Esophagus muscularis mucosa (tissue), 4 donors: Measurements from ENCODE around the gene SFTPD. TPM values are rescaled to one million over a fixed set of nuclear protein-coding genes. Genes with fewer than 3 reads are reported as not detected.
"Not testable (repeated sequence)": the region's sequence is repeated elsewhere in the genome, so short reads cannot be mapped to it uniquely, and the experiment has no call there.

Source experiments
- DNase-seq: peaks from one replicate; pipeline ENCODE4 v3.0.0-alpha.2; 2017; ENCODE audit errors: extremely low spot score
- H3K27ac ChIP-seq, 4 donors: fragments of 200-600 bp; sonication (generic); replicated peaks in 1 of 4; 1 replicate in 3 of 4; 2 replicates in 1 of 4; pipeline ENCODE4 v1.5.1; 2016 to 2019; ENCODE audit warnings: mild to moderate bottlenecking in 1 of 4
- H3K27me3 ChIP-seq, 4 donors: fragments of 200-600 bp; sonication (generic); one replicate each; pipeline versions ENCODE4 v1.5.1 to v1.6.0; 2016 to 2019
- H3K36me3 ChIP-seq, 4 donors: fragments of 200-600 bp; sonication (generic); one replicate each; pipeline ENCODE4 v1.5.1; 2016 to 2019
- H3K4me1 ChIP-seq, 4 donors: fragments of 200-600 bp; sonication (generic); one replicate each; pipeline ENCODE4 v1.5.1; 2016 to 2019
- H3K4me3 ChIP-seq, 4 donors: fragments of 200-600 bp; sonication (generic); 1 replicate in 2 of 4; 2 replicates in 2 of 4; pipeline ENCODE4 v1.5.1; 2016 to 2019; ENCODE audit warnings: mild to moderate bottlenecking in 4 of 4, moderate library complexity in 1 of 4
- H3K9me3 ChIP-seq, 4 donors: fragments of 200-600 bp; sonication (generic); 1 replicate in 3 of 4; 2 replicates in 1 of 4; pipeline ENCODE4 v1.5.1; 2016 to 2019
- EP300 ChIP-seq: sonication (generic); formaldehyde crosslinking; IDR thresholded peaks from one replicate; pipeline ENCODE4 v1.6.1; 2017; ENCODE audit warnings: antibody characterized with exemption
- POLR2A ChIP-seq: fragments of 450-650 bp; IDR thresholded peaks from one replicate; pipeline ENCODE4 v1.6.1; 2017; ENCODE audit warnings: antibody characterized with exemption, moderate library complexity, mild to moderate bottlenecking, low read depth
- POLR2AphosphoS5 ChIP-seq, 2 donors: sonication (generic); formaldehyde crosslinking; IDR thresholded peaks; one replicate each; pipeline ENCODE4 v1.6.1; 2017; ENCODE audit warnings: antibody characterized with exemption in 2 of 2
- WGBS: methylation state at CpG from one replicate; pipeline ENCODE4 v1.1.5; 2018; 5-methylcytosine and 5-hydroxymethylcytosine counted together
- intact Hi-C: fragments of 100-400 bp; cut with DNase I; formaldehyde crosslinking; loops from one replicate; pipeline ENCODE4 v1.15.1; 2023
- total RNA-seq, 4 donors: library from RNA; depleted of rRNA; stranded (reverse); fragments of >200 nt; gene quantifications; one replicate each; pipeline versions ENCODE4 v1.1.0 to v1.2.1, GENCODE V29; 2016
- TF ChIP-seq, protein P1 (sequence below), 3 experiments: fragments of 200-600 bp in 2 of 3; fragments of 450-650 bp in 1 of 3; sonication (generic) in 2 of 3; IDR thresholded peaks; one replicate each; pipeline ENCODE4 v1.5.1; 2017 to 2019; ENCODE audit warnings: antibody characterized with exemption in 3 of 3, mild to moderate bottlenecking in 2 of 3, moderate library complexity in 1 of 3

The SFTPD gene
- total RNA-seq, 4 donors from 2014 or later = 0.83 to 3.0 (median 1.5) TPM

DNA sequence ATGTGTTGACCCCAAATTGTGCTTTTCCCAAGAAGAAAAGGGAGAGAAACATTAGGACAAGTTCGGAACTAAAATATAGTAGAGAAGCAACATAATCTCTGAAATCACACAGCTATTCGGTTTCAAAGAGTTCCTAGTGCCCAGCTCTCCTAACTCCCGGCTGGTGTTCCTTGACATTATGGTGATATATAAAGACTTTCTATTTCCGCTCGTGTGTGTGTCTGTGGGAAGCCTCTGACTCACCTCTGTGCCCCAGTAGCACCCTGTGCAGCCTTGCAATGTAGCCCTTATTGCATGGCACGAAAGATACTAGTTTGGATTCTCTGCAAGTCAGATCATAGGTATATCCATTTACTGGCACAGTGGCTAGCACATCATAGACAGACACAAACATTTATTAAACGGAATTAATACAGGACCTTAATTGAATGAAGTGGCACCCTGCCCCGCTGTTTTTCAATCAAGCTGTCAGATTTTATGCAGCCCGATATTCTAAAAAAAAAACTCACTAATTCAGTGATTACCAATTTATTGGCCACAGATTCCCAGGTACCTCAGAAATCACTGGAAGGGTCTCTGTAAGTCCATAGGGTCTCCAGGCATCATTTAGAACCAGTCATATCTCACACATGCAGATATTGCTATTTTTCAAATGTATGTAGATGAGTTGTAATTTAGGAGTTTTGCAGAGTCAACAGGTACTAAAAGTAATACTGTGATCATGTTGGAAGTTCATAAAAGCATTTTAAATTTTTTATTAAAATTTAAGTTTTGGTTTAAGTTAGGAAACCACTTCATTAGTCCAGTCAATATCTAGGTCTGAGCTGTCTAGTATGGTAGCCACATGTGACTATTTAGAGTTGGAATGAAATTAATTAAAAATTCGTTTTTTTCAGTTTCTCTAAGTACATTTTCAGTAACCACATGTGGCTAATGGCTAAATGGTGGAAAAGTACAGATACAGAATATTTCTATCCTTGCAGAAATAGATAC is 43.3 kb downstream of the SFTPD start:
- WGBS = 24% methylated on average over 10 of the region's 10 CpGs
- intact Hi-C loops = no loop called here
- Histone ChIP-seq H3K9me3 (no peaks in the 10 kb centered on the region), H3K4me1 (peaks cover 9 to 16% (median 13%) of the 10 kb centered on the region in 4 donors), H3K27me3 (no peaks in the 10 kb centered on the region), H3K27ac (peak overlapping the region; percentile 63 to 83 (median 76)), H3K4me3 (peak overlapping the region; percentile 65 to 83 (median 68)), H3K36me3 (no peaks in the 10 kb centered on the region)
- DNase-seq = no peak
- TF ChIP-seq, protein P1, sequence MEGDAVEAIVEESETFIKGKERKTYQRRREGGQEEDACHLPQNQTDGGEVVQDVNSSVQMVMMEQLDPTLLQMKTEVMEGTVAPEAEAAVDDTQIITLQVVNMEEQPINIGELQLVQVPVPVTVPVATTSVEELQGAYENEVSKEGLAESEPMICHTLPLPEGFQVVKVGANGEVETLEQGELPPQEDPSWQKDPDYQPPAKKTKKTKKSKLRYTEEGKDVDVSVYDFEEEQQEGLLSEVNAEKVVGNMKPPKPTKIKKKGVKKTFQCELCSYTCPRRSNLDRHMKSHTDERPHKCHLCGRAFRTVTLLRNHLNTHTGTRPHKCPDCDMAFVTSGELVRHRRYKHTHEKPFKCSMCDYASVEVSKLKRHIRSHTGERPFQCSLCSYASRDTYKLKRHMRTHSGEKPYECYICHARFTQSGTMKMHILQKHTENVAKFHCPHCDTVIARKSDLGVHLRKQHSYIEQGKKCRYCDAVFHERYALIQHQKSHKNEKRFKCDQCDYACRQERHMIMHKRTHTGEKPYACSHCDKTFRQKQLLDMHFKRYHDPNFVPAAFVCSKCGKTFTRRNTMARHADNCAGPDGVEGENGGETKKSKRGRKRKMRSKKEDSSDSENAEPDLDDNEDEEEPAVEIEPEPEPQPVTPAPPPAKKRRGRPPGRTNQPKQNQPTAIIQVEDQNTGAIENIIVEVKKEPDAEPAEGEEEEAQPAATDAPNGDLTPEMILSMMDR (IDR thresholded peaks at IDR 0.05) = no peak
- TF ChIP-seq POLR2AphosphoS5 (IDR thresholded peaks at IDR 0.05) (no peak), EP300 (no peak), POLR2A (no peak)

DNA sequence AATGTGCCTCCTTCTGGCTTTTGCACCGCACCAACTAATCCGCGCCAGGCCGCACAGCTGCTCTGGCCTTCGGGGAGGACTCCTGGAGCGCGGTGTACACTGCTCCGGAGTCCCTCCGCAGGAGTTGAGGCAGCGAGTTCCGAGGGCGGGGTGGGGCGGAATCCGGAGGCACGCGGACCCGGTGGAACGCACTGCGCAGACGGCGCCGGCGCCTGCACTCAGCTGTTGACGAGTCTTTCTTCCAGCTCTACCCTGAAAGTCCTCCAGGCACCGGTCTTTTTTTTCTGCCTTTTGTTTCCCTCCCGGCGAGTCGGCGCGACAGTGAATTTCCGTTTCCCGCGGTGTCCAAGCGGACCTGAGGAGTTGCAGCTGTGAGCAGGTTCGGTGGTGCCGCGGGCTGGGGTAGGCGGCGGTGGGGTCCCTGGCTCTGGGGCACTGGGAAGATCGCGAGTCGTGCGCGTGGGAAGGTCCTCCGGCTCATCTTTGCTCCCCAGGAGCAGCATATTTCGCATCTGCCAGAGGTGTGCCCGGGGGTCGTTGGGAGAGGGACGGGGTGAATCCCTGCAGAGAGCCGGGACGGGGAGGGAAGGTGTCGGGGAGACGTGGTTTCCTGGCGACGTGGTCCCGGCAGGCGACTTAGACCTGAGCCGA is 44.1 kb downstream of the SFTPD start:
- H3K4me1 ChIP-seq = peaks cover 9 to 16% (median 13%) of the 10 kb centered on the region in 4 donors
- DNase-seq = no peak
- TF ChIP-seq POLR2AphosphoS5 (IDR thresholded peaks at IDR 0.05) (peak; percentile 32 to 34), EP300 (no peak)
- peak overlapping the region; percentile 63 to 83 (median 76) for H3K27ac ChIP-seq
- peak overlapping the region; percentile 65 to 83 (median 68) for H3K4me3 ChIP-seq
- peaks cover 0 to 6% (median 0%) of the 10 kb centered on the region in 4 donors for H3K27me3 ChIP-seq
- no peaks in the 10 kb centered on the region for H3K36me3 ChIP-seq
- intact Hi-C loops = no loop called here
- no peaks in the 10 kb centered on the region for H3K9me3 ChIP-seq
- 2% methylated on average over 42 of the region's 58 CpGs for WGBS

DNA sequence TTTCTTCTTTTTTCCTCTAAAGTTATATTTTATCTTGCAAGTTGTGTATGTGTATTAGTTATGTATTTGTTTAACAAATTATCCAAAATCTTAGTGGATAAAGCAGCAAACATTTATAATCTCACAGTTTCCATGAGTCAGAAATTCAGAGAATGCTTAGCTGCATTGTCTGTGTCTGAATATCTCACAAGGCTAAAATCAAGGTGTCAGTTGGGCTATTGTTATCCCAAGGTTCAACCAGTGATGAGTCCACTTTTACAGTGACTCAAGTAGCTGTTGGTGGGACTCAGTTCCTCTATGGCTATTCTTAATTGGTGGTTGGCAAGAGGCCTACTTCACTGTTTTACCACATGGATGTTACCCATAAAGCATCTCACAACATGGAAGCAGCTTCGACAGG is 47.3 kb downstream of the SFTPD start:
- intact Hi-C loops, H3K36me3 ChIP-seq, H3K27ac ChIP-seq, H3K27me3 ChIP-seq, H3K9me3 ChIP-seq, DNase-seq, H3K4me3 ChIP-seq: not testable (repeated sequence)
- WGBS = 45% methylated on average over 1 of the region's 1 CpG
- H3K4me1 ChIP-seq = peaks cover 9 to 16% (median 13%) of the 10 kb centered on the region in 4 donors

DNA sequence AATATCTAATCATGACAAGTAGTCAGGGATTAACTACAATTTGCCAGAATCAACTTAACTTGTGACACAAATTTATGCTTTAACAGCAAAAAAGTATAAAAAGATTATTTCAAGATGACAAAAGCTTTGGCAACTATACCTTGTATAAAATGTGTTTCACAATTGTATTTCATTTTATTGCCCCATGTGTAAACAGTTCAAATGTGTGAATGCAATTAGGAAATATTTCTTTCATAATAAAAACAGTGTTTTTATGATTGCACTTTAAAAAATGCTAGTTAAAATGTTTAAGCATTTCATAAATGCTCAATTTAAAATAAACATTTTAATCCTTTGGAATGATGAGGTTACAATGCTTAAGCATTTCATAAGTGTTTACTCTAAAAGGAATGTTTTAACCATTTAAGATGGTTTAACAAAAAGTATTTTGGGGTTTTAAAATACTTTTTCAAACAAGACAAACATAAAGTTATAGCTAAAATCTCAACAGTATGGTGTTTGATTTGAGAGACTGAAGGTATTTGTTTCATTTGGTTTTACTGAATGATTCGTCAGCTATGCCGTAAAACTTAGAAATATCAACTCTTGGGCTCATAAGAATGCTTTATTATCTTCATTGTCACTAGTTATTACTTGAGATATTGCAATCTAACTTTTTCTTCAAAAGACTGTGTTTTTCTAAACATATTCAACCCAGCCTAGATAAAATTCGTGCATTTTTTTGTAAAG is 50.1 kb downstream of the SFTPD start:
- Histone ChIP-seq H3K4me1 (peaks cover 0 to under 1% (median 0%) of the 10 kb centered on the region in 4 donors), H3K9me3 (no peaks in the 10 kb centered on the region), H3K27me3 (peaks cover 0 to 10% (median 0%) of the 10 kb centered on the region in 4 donors), H3K4me3 (no peak overlapping the region), H3K27ac (no peak overlapping the region), H3K36me3 (no peaks in the 10 kb centered on the region)
- WGBS = 83% methylated on average over 3 of the region's 3 CpGs
- intact Hi-C loops = no loop called here
- no peak for DNase-seq
- TF ChIP-seq, protein P1 (IDR thresholded peaks at IDR 0.05) = no peak
- TF ChIP-seq POLR2A (no peak), POLR2AphosphoS5 (IDR thresholded peaks at IDR 0.05) (no peak), EP300 (no peak)

DNA sequence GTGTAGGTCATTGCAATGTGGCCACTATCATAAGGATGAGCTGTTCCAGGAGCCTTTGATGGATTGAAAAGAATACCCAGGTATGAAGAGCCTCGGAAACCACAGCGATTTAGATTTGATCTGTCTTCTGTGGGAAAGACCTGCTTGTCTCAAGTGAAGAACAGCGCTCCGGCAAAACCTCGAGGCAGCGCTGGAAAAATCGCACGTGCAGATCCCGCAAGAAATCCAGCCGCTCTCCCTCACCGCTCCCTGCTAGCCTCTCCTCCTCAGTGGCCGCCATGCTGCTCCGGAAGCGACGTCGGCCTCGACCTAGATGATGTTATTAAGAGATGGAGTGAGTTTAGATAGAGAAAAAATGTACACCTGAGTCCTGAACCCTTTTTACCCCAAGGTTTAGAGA is 56.0 kb downstream of the SFTPD start:
- H3K4me1 ChIP-seq, H3K4me3 ChIP-seq, H3K36me3 ChIP-seq, H3K27me3 ChIP-seq, H3K9me3 ChIP-seq, DNase-seq, intact Hi-C loops, H3K27ac ChIP-seq: not testable (repeated sequence)
- 91% methylated on average over 17 of the region's 17 CpGs for WGBS

DNA sequence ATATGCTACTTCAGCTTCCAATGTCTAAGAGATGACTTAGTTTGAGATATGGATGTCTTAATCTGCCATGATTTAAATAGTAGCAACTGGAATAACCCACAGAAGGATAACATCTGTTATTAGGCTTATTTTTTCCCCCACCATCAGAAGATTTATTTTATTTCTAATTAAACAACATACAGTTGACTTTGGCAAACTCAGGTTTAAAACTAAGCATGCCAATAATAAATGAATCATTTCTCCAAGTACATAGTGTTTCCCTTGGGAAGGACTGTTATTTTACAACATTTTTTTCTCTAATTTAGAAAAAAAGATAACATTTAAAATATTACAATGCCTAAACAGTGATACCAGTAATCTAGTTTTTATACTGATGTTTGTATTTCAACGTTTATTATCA is 58.4 kb downstream of the SFTPD start:
- Histone ChIP-seq H3K9me3 (no peaks in the 10 kb centered on the region), H3K27me3 (peaks cover 0 to 3% (median 0%) of the 10 kb centered on the region in 4 donors), H3K4me3 (no peak overlapping the region), H3K27ac (no peak overlapping the region), H3K36me3 (no peaks in the 10 kb centered on the region), H3K4me1 (no peaks in the 10 kb centered on the region)
- intact Hi-C loops = no loop called here
- TF ChIP-seq POLR2A (no peak), EP300 (no peak), POLR2AphosphoS5 (IDR thresholded peaks at IDR 0.05) (no peak)
- TF ChIP-seq, protein P1 (IDR thresholded peaks at IDR 0.05) = no peak
- 46% methylated on average over 1 of the region's 1 CpG for WGBS
- DNase-seq = no peak

DNA sequence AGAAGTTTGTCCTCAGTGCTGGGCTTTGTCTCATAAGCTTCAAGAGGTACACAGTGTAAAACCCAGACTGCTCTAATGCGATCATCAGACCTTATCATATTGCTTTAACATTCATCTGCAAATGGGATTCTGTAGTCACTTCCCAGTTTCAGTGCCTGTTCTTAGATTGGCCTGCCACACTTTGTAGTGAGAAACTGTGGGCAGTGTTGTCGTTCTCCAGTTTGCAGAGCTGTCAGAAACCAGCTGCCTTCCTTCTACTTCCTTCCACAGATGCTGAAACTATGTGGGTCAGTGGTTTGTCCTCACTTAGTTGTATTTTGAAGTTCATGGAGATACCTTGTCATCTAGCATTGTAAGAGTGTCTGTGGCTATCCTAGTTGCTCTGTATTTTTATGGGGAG is 59.9 kb downstream of the SFTPD start:
- H3K36me3 ChIP-seq, H3K9me3 ChIP-seq, DNase-seq, H3K27me3 ChIP-seq, intact Hi-C loops, H3K27ac ChIP-seq, H3K4me1 ChIP-seq, H3K4me3 ChIP-seq: not testable (repeated sequence)
- WGBS = 48% methylated on average over 2 of the region's 2 CpGs
